B cell (primary cell): ENCODE data around the gene SLC39A7. TPM values are rescaled to one million over a fixed set of nuclear protein-coding genes. Genes with fewer than 3 reads are reported as not detected.

Experiments
- ATAC-seq: fragments of 200-7000 bp; cut with Tn5 transposase; one replicate; pipeline ENCODE4 v1.10.0; 2021; ENCODE audit warnings: low read depth, mild to moderate bottlenecking, moderate number of reproducible peaks, moderate library complexity
- CTCF ChIA-PET: fragments of 350-600 bp; sonication (Branson Sonifier 250); formaldehyde crosslinking; loops from one replicate; lab custom pipeline; 2021; ENCODE audit warnings: antibody characterized with exemption, inconsistent platforms; lab: Charles Lee
- POLR2A ChIA-PET: fragments of 350-600 bp; sonication (Branson Sonifier 250); formaldehyde crosslinking; loops from one replicate; lab custom pipeline; 2021; ENCODE audit warnings: antibody characterized with exemption; lab: Charles Lee
- DNase-seq: peaks from one replicate; pipeline ENCODE4 v3.0.0; 2013
- H2AFZ ChIP-seq: 2 replicates; pipeline ENCODE4 v1.6.1; 2012; ENCODE audit warnings: mild to moderate bottlenecking, low read depth, low read length; ENCODE audit not compliant: insufficient read depth, poor library complexity, severe bottlenecking
- H3K27ac ChIP-seq, 2 donors: 1 replicate in 1 of 2; 2 replicates in 1 of 2; pipeline ENCODE4 v1.5.1; 2012 to 2013; ENCODE audit warnings: low read length in 2 of 2, mild to moderate bottlenecking in 2 of 2, moderate library complexity in 1 of 2
- H3K27me3 ChIP-seq, 4 experiments: fragments of 200-600 bp in 1 of 4; sonication (generic) in 1 of 4; replicated peaks in 1 of 4; 1 replicate in 2 of 4; 2 replicates in 2 of 4; pipeline versions ENCODE4 v1.6.1 to v1.7.0; 2013 to 2016; ENCODE audit warnings: low read length in 3 of 4, mild to moderate bottlenecking in 2 of 4, mixed read lengths in 1 of 4, moderate library complexity in 1 of 4; ENCODE audit not compliant: insufficient read depth in 4 of 4, control insufficient read depth in 3 of 4; ENCODE audit errors: control extremely low read depth in 1 of 4
- H3K36me3 ChIP-seq, 2 experiments: replicated peaks in 1 of 2; 1 replicate in 1 of 2; 2 replicates in 1 of 2; pipeline versions ENCODE4 v1.6.1 to v1.7.1; 2013; ENCODE audit warnings: low read length in 1 of 2; ENCODE audit not compliant: insufficient read depth in 2 of 2, control insufficient read depth in 1 of 2; ENCODE audit errors: control extremely low read depth in 1 of 2, extremely low read depth in 1 of 2
- H3K4me1 ChIP-seq, 2 donors: fragments of 200-600 bp in 1 of 2; sonication (generic) in 1 of 2; 1 replicate in 1 of 2; 2 replicates in 1 of 2; pipeline versions ENCODE4 v1.5.1 to v1.6.1; 2013 to 2017; ENCODE audit warnings: low read length in 2 of 2; ENCODE audit not compliant: control insufficient read depth in 2 of 2, insufficient read depth in 2 of 2
- H3K4me2 ChIP-seq: replicated peaks from 2 replicates; pipeline ENCODE3; 2012; ENCODE audit warnings: mild to moderate bottlenecking, low read depth, low read length; ENCODE audit not compliant: poor library complexity, severe bottlenecking
- H3K4me3 ChIP-seq, 5 experiments: fragments of 200-600 bp in 1 of 5; sonication (generic) in 1 of 5; 1 replicate in 3 of 5; 2 replicates in 2 of 5; pipeline versions ENCODE4 v1.5.1 to v1.7.0; 2011 to 2016; ENCODE audit warnings: low read length in 4 of 5, mild to moderate bottlenecking in 4 of 5, low read depth in 2 of 5, control low read depth in 1 of 5, moderate library complexity in 1 of 5; ENCODE audit not compliant: insufficient read depth in 1 of 5; ENCODE audit errors: control extremely low read depth in 1 of 5, extremely low read depth in 1 of 5
- H3K79me2 ChIP-seq: fragments of 200-600 bp; sonication (generic); one replicate; pipeline ENCODE4 v1.6.0; 2016; ENCODE audit warnings: low read length; ENCODE audit not compliant: control insufficient read depth, insufficient read depth
- H3K9ac ChIP-seq: fragments of 200-600 bp; sonication (generic); 2 replicates; pipeline ENCODE4 v1.6.1; 2017; ENCODE audit warnings: mild to moderate bottlenecking, low read length, moderate library complexity
- H3K9me3 ChIP-seq, 3 donors: one replicate each; pipeline versions ENCODE4 v1.6.1 to v1.7.1; 2013; ENCODE audit warnings: low read length in 2 of 3; ENCODE audit not compliant: control insufficient read depth in 2 of 3, insufficient read depth in 1 of 3; ENCODE audit errors: control extremely low read depth in 1 of 3
- H4K20me1 ChIP-seq: 2 replicates; pipeline ENCODE4 v1.6.0; 2012; ENCODE audit warnings: mild to moderate bottlenecking, low read length; ENCODE audit not compliant: insufficient read depth, control insufficient read depth, poor library complexity, severe bottlenecking
- H3K27ac Mint-ChIP-seq: one replicate; pipeline ENCODE4 v1.8.0; 2021; ENCODE audit warnings: mixed read lengths
- H3K27me3 Mint-ChIP-seq: one replicate; pipeline ENCODE4 v1.8.0; 2021; ENCODE audit warnings: mixed read lengths
- H3K4me1 Mint-ChIP-seq: one replicate; pipeline ENCODE4 v1.8.0; 2021; ENCODE audit warnings: mixed read lengths
- H3K4me3 Mint-ChIP-seq: one replicate; pipeline ENCODE4 v1.8.0; 2021; ENCODE audit warnings: mixed read lengths
- H3K9me3 Mint-ChIP-seq: one replicate; pipeline ENCODE4 v1.8.0; 2022; ENCODE audit warnings: mixed read lengths; ENCODE audit not compliant: insufficient read depth
- CTCF ChIP-seq: fragments of 200-600 bp; IDR thresholded peaks from one replicate; pipeline ENCODE4 v1.8.0; 2022; ENCODE audit warnings: antibody characterized with exemption, mild to moderate bottlenecking
- EZH2 ChIP-seq: IDR thresholded peaks from 2 replicates; pipeline ENCODE4 v1.6.1; 2012; ENCODE audit warnings: borderline replicate concordance, low read depth, mild to moderate bottlenecking, moderate library complexity, low read length; ENCODE audit not compliant: insufficient read depth, poor library complexity, severe bottlenecking
- WGBS: methylation state at CpG from one replicate; pipeline ENCODE4 v1.1.5; 2013; ENCODE audit warnings: missing lambda C conversion rate; ENCODE audit not compliant: insufficient coverage; 5-methylcytosine and 5-hydroxymethylcytosine counted together
- intact Hi-C: fragments of 100-400 bp; cut with micrococcal nuclease; formaldehyde crosslinking; loops from one replicate; pipeline ENCODE4 v1.10.0; 2022
- polyA plus RNA-seq: library from polyadenylated mRNA; depleted of rRNA; stranded (reverse); fragments of >200 nt; gene quantifications from 2 replicates; pipeline ENCODE4 v1.2.3, GENCODE V29; 2012
- total RNA-seq, 2 donors: library from RNA; stranded (reverse); fragments of 120-200 nt in 1 of 2; gene quantifications; 1 replicate in 1 of 2; 2 replicates in 1 of 2; pipeline versions ENCODE4 v1.2.3 to v1.2.4, GENCODE V29; 2013 to 2022

The SLC39A7 gene
- total and polyA plus RNA-seq, 2 donors (not counting 1 experiment from before 2014, with no cell fraction given) = 18.7 to 29.6 TPM

DNA sequence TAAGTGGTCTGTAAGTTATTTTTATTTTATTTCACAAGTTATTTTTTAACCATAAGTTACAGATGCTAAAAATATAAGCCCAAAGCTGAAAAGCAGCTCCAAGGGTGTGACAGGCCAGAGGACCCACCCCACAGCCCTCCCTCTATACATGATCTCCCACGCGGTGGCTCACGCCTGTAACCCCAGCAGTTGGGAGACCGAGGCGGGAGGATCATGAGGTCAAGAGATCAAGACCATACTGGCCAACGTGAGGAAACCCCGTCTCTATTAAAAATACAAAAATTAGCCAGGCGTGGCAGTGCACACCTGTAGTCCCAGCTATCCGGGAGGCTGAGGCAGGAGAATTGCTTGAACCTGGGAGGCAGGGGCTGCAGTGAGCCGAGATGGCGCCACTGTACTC is 40.6 kb upstream of the SLC39A7 start:
- no peaks in the 10 kb centered on the region for H4K20me1 ChIP-seq
- H2AFZ ChIP-seq = no peak overlapping the region
- H3K4me2 ChIP-seq = no peak overlapping the region
- no peaks in the 10 kb centered on the region for H3K79me2 ChIP-seq
- no peak overlapping the region for H3K4me3 ChIP-seq
- DNase-seq (no peak), ATAC-seq (no peak)
- peaks cover 7 to 18% of the 10 kb centered on the region in 2 donors for H3K4me1 ChIP-seq
- no peaks in the 10 kb centered on the region for H3K36me3 ChIP-seq
- CTCF ChIA-PET = interaction anchor here (1.2 to 4.5 kb wide), 4 partner anchors 38 to 95 kb away, joined by 3 to 80 read pairs (median 6); partner anchors contain the start of gene RING1
- H3K27ac ChIP-seq = no peak overlapping the region
- WGBS = 85% methylated on average over 11 of the region's 11 CpGs
- H3K27me3 Mint-ChIP-seq = peaks cover 9% of the 10 kb centered on the region
- TF ChIP-seq EZH2 = no peak
- no peaks in the 10 kb centered on the region for H3K9me3 Mint-ChIP-seq
- no peak overlapping the region for H3K27ac Mint-ChIP-seq
- H3K4me1 Mint-ChIP-seq = peaks cover 17% of the 10 kb centered on the region
- POLR2A ChIA-PET = no interaction called here
- H3K9ac ChIP-seq = no peak overlapping the region
- no peaks in the 10 kb centered on the region for H3K9me3 ChIP-seq
- no peak overlapping the region for H3K4me3 Mint-ChIP-seq
- peaks cover 0 to 3% (median 0%) of the 10 kb centered on the region in 4 experiments for H3K27me3 ChIP-seq
- intact Hi-C loops = no loop called here

DNA sequence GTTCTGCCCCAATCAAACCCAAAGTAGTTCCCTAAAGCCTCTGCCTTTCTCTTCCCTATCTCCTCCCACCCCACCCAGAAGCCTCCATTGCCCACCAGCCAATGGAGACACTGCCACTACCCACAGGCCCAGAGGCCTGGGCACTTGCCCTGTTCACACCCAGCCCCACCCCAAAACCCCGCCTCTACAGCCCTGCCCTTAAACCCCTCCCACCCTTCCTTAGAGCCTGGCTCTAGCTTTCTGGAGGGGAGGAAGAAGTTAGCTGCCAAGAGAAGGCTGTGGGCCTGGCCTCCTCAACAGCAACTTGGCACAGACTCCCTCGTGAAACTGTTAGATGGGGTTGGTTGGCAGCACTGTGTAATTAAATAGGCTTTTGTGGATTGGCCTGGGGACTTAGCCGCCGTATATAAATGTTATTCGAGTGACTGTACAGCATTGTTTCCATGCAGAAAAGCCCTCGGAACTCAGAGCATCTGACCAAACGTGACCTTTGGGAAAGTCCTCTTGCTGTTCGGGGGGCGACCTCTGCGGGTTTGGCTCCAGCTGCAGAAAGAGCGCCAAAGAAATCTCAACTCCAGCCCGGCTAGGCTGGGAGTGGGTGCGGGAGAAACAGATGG is 39.8 kb upstream of the SLC39A7 start:
- DNase-seq (no peak), ATAC-seq (no peak)
- Histone ChIP-seq H3K9ac (peak overlapping the region; percentile 66), H3K4me2 (peak overlapping the region; percentile 91), H3K4me1 (peaks cover 7 to 18% of the 10 kb centered on the region in 2 donors), H3K27ac (no peak overlapping the region), H4K20me1 (no peaks in the 10 kb centered on the region), H3K36me3 (no peaks in the 10 kb centered on the region), H3K79me2 (no peaks in the 10 kb centered on the region), H3K4me3 (no peak overlapping the region), H3K27me3 (peaks cover 0 to 3% (median 0%) of the 10 kb centered on the region in 4 experiments), H2AFZ (peak overlapping the region; percentile 87), H3K9me3 (no peaks in the 10 kb centered on the region)
- ChIA-PET CTCF (interaction anchor here (0.6 to 4.5 kb wide), 17 partner anchors 10 to 162 kb away, joined by 3 to 80 read pairs (median 4); partner anchors contain the start of gene RING1), POLR2A (interaction anchor here (1.4 to 1.5 kb wide), 2 partner anchors 87 to 88 kb away, joined by 3 to 5 read pairs; no protein-coding TSS in a partner anchor)
- TF ChIP-seq CTCF (no peak), EZH2 (no peak)
- Mint-ChIP-seq H3K27me3 (peaks cover 13% of the 10 kb centered on the region), H3K4me3 (peak overlapping the region; percentile 95), H3K9me3 (no peaks in the 10 kb centered on the region), H3K4me1 (peaks cover 17% of the 10 kb centered on the region), H3K27ac (no peak overlapping the region)
- WGBS = 78% methylated on average over 12 of the region's 13 CpGs
- intact Hi-C loops = loop anchor here (1.0 kb wide), 2 partner anchors 36 to 87 kb away; no protein-coding TSS in a partner anchor
